NB4 (cell line): ENCODE results near the gene DGKQ.

Experiments
- DNase-seq: peaks from one replicate; pipeline ENCODE4 v3.0.0; 2010; ENCODE audit warnings: low read depth
- H3K4me3 ChIP-seq: one replicate; pipeline ENCODE4 v1.5.1; 2011; ENCODE audit warnings: mild to moderate bottlenecking, low read depth, low read length, moderate library complexity
- MYC ChIP-seq: IDR thresholded peaks from 2 replicates; pipeline ENCODE4 v1.6.1; 2011; ENCODE audit warnings: low read depth, low read length
- POLR2A ChIP-seq: IDR thresholded peaks from 2 replicates; pipeline ENCODE4 v1.6.1; 2011; ENCODE audit warnings: mild to moderate bottlenecking; ENCODE audit not compliant: insufficient read length; ENCODE audit errors: extremely low read depth
- TF ChIP-seq, protein P1 (sequence below): IDR thresholded peaks from 2 replicates; pipeline ENCODE4 v1.6.1; 2011; ENCODE audit warnings: low read depth, low read length
- TF ChIP-seq, protein P2 (sequence below): IDR thresholded peaks from one replicate; pipeline ENCODE4 v1.5.1; 2012; ENCODE audit warnings: low read depth, low read length

DGKQ gene

DNA sequence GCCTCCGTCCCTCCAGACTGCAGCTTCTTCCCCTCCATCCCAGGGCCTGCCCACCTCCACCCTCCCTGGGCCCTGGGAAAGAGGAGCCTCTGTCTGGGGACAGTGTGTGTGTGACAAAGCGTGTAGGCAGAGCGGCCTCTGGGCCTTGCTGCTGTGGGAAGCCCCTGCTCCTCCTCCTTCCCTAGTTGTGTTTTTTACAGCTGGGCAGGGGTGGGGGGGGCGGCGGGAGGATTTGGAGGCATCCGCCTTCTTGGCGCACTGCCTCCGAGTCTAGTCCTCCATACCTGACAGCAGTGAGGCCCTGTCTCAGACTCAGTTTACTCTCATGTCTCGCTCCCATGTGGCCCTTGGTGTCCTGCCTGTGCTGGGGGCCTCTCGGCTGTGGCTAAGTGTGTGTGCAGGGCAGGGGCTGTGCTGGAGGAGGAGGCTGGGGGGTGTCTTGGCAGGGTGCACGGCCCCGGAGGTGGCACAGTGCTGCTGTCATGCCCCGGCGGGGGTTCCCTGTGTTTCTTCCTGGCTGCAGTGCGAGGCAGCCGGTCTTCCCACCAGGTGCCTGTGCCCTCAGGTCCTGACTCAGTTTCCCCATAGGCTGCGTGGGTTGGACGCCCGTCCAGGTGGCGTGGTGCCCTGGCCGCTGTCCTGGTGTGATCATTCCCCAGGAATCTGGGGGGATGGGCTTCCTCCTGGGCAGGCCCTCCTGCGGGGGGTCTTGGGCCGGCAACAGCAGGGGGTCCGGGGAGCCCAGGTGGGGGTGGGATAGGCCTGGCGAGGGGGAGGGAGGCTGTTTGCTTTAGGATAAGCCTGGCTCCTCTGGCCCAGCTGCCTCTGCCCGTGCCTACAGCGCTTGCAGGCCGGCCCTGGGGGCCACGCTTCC is 45.0 kb upstream of the DGKQ start:
- DNase-seq: no peak
- no peak overlapping the region for H3K4me3 ChIP-seq
- TF ChIP-seq MYC: no peak
- TF ChIP-seq, protein P1, sequence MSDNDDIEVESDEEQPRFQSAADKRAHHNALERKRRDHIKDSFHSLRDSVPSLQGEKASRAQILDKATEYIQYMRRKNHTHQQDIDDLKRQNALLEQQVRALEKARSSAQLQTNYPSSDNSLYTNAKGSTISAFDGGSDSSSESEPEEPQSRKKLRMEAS: no peak
- TF ChIP-seq, protein P2, sequence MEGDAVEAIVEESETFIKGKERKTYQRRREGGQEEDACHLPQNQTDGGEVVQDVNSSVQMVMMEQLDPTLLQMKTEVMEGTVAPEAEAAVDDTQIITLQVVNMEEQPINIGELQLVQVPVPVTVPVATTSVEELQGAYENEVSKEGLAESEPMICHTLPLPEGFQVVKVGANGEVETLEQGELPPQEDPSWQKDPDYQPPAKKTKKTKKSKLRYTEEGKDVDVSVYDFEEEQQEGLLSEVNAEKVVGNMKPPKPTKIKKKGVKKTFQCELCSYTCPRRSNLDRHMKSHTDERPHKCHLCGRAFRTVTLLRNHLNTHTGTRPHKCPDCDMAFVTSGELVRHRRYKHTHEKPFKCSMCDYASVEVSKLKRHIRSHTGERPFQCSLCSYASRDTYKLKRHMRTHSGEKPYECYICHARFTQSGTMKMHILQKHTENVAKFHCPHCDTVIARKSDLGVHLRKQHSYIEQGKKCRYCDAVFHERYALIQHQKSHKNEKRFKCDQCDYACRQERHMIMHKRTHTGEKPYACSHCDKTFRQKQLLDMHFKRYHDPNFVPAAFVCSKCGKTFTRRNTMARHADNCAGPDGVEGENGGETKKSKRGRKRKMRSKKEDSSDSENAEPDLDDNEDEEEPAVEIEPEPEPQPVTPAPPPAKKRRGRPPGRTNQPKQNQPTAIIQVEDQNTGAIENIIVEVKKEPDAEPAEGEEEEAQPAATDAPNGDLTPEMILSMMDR: no peak
- TF ChIP-seq POLR2A: no peak

DNA sequence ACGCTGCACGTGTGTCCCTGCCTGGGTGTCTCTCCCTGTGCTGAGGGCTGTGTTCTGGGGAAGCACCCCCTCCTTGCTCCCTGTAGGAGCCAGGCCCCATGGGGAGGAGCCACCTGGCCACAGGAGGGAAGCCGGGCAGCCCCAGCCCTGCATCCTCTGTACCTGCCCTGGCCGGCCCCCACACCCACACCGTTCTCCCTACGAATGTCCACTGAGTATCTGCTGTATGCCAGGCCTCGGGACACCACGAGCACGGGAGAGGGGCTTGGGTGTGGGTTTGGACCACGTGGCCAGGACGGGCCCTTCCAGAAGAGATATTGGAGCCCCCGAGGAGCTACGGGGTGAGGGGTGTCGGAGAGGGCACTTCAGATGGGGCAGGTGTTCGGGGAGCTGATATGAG is 44.3 kb upstream of the DGKQ start:
- no peak for DNase-seq
- no peak overlapping the region for H3K4me3 ChIP-seq
- TF ChIP-seq, protein P2: no peak
- TF ChIP-seq, protein P1: no peak

DNA sequence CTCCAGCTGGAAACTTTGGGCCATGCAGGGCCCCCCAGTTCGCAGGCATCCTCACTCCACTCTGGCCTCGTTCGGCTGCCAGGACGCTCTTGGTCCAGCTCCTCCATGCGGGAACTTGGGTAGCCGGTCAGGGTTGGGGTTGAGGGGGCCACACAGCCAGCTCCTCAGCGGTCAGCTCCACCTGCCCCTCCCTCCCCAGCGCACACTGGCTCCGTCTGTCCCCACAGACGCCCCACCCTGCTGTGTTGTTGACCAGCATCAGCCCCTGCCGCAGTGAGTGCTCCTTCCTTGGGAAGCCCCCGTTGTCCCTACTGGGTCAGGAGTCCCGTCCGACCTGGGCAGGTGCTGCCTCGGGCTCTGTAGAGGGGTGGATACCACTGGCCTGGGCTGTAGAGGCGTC is 43.8 kb upstream of the DGKQ start:
- no peak overlapping the region for H3K4me3 ChIP-seq
- TF ChIP-seq, protein P2: no peak
- TF ChIP-seq POLR2A: no peak
- TF ChIP-seq MYC: no peak
- TF ChIP-seq, protein P1: no peak
- DNase-seq: no peak

DNA sequence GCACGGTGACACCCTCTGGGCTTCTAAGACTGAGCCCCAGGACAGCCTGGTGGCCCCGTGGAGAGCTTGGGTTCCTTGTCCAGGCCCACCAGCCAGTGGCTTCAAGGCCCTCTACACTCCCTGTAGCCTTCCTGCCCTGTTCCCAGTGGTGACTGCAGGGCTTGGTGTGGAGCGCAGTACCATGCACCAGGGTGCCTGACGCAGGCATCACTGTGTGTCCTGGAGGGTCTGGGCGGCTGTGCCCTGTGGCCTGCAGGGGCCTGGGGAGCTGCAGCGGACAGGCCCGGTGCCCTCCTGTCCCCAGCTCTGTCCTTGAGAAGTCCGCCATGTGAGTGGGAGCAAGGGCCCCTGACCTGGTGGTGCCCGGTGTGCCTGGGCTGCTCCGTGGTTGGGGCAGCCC is 42.4 kb upstream of the DGKQ start:
- no peak overlapping the region for H3K4me3 ChIP-seq
- TF ChIP-seq POLR2A: no peak
- TF ChIP-seq, protein P1: no peak
- TF ChIP-seq MYC: no peak
- TF ChIP-seq, protein P2: no peak
- no peak for DNase-seq

DNA sequence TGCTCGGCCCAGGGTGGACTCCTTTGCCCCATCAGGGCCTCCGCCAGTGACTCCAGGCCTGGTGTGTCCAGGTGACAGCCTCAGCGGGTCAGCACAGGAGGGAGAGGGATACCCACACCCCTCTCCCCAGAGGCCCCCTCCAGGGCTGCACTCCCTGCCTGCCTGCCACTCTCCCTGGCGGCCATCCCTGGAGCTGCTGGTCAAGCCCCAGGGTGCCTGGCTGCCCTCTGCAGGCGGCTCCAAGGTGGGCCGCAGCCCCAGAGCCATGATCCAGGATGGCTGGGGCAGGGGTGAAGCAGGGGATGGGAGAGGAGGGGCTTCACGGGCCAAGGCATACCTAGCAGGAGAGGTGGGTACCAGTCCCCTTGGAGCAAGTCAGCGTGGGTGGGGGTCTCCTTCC is 41.8 kb upstream of the DGKQ start:
- no peak overlapping the region for H3K4me3 ChIP-seq
- TF ChIP-seq, protein P1: no peak
- TF ChIP-seq MYC: no peak
- no peak for TF ChIP-seq POLR2A
- TF ChIP-seq, protein P2: no peak
- DNase-seq: no peak
